HG02763 (cell line): Measurements from ENCODE around the gene OR51E1.

ENCODE experiments used
- ATAC-seq: cut with Tn5 transposase; IDR thresholded peaks from one replicate; pipeline ENCODE4 v1.9.1; 2021; ENCODE audit warnings: mild to moderate bottlenecking, moderate library complexity; ENCODE audit not compliant: unreplicated experiment

OR51E1 gene

DNA sequence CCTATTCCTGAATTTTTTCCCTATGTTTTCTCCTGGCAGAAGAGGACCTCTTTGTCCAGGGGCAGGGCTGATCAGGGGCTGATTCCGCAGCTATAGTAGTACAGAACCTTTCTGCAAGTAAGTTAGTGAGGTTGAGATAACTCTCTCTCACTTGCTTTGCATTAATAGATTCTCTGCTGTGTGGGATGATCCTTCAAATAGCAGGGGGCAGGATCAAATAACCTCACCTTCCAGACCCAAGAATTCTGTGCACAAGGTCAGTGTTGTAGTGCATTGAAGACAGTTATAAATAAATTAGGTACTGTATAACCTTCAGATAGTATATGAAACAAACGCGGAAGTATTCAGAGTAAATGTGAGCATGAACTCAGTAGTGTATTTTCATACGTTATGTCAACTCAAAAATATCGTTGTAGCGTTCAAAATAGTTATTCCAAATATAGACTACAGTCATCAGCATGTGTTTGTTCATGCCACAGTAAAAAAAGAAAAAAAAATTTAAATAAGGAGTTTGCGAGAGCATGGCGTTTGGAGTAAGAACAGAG, 61.1 kb downstream of the OR51E1 start:
- ATAC-seq, result no peak
